HG02840 (cell line): ENCODE measurements around the gene FCF1.

ENCODE experiments used
- ATAC-seq: cut with Tn5 transposase; IDR thresholded peaks from one replicate; pipeline ENCODE4 v1.9.1; 2021; ENCODE audit warnings: mild to moderate bottlenecking, moderate library complexity, moderate number of reproducible peaks; ENCODE audit not compliant: unreplicated experiment, low FRiP score

The FCF1 gene, protein sequence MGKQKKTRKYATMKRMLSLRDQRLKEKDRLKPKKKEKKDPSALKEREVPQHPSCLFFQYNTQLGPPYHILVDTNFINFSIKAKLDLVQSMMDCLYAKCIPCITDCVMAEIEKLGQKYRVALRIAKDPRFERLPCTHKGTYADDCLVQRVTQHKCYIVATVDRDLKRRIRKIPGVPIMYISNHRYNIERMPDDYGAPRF

DNA sequence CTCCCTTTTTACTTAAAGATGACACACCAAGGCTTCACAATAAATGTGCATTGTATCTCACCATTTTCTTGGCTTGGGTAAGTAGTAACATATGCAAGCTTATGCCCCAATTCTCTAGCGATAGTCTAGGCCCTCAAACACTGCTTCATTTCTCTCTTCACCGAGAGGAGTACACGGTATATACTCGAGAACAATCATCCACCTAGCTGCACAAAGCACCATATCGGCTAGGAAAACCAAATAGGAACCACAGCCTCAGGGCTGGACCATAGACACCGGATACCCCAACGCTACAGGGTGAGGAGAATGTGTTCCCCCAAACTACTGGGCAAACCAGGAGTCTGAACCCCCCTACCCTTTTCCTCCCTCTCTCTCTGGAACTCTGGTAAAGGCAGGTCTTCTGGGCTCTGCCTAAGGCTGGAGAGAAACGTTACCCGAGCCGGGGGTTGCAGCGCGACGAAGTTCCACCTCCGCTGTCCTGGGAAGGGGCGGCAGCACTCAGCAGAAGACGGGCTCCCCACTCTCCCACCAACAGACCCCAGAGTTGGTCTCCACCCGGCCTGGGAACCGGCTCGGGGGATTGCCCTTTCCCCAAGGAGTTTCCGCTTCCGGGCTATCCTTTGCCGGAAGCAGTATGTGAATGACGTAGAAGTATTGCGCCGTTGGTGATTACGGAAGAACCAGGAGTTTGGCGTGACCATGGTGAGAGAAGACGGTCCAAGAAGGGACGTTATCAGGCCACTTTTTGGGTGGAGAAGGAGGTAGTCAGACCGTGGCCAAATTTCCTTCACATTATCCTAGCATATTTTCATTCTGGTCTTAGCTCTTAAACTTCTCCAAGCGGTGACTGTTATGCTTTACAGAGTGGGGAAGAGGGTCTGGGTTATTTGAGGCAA is at the start of gene FCF1, which contains the start of gene AREL1:
Gene FCF1 (plus strand): TSS at position 646 of the 896 bp plus-strand sequence. CDS start 54 bp downstream, at position 700.
Gene AREL1 (minus strand): TSS at position 582 of the 896 bp plus-strand sequence. CDS start 27,465 bp downstream, outside the sequence.
- ATAC-seq: peak; percentile 93

DNA sequence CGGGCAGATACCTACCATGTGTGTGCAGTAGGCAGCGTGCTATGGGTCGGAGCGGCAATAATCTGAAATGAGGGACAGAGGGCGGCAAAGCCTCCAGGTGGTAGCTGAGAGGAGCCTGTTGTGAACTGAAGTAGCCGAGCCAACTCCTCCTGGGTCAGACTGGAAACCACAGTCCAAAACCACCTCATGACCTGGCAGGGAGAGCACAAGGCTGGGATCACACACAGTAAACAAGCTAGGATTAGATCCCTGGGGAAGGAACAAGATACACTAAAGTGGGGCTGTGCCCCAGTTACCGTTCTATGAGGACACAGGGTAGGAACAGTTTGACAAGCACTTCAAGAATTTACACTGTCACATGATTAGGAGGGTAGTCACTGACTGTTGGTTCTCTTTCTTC is 49.1 kb upstream of the FCF1 start:
- no peak for ATAC-seq

DNA sequence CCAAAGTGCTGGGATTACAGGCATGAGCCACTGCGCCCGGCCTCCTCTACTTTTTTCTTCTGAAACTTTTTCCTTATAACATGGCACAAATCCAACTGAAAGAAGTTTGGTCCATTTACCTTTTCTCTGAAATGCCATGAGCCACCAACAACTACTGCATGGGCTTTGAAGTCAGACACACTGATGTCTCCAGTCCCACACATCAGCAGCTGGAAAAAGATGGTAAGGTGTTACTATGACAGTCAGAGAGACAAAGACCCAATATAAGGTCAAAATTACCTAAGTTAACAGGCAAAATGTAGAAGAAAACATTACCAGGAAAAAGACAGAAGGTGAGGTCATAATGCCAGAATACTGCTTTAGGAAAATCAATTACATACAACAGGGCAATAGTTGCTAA is 48.2 kb upstream of the FCF1 start:
- no peak for ATAC-seq

DNA sequence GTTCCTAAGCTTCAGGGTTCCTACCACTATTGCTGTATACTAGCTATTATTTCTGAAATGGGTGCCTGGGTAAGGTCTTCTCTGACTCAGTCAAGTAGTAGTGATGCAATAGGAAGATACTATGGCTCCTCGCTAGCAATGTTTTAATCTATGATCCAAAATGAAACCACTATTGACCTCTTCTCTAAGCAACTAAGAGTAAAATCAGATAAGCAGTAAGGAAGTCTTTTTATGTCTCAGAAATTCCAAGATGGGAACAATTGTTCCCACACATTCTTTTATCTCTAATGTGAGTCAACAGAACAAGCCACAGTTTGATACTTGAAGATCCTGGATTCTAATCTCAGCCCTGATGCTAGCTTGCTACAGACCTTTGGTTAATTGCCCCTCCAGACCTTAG is 45.2 kb upstream of the FCF1 start:
- no peak for ATAC-seq

DNA sequence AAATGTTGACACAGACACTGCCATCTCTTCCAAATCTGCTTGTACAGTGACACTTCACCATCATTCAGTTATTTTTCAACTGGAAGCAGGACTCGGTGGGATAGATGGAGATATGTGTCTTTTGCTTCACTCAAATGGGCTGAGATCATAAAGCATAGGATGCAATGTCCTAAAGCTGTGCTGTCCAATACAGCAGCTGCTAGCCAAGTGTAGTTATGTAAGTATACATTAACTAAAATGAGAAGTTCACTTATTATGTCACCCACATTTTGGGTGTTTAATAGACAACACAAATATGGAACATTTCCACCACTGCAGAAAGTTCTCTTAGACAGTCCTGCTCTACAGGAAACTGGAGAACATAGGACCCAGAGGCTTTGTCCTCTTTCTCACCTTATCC is 43.7 kb upstream of the FCF1 start:
- ATAC-seq: no peak

DNA sequence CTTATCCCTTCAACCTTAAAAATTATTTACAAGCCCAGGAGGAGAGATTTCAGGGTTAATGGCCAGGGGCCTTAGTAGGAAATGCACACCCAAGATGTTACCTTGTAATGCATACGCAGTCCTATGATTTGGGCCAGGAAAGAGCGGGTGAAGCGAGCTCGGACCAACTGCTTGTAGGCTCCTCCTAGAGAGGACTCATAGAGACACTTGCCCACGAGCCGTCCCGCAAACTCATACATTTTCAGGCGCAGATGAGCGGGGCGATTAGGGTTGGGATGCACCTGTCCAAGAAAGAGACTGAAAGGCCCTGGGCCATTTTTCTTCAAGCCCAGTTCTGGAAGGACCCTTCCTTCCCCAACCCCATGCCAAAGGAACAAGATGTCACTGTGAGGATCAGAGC is 43.1 kb upstream of the FCF1 start:
- ATAC-seq: no peak

DNA sequence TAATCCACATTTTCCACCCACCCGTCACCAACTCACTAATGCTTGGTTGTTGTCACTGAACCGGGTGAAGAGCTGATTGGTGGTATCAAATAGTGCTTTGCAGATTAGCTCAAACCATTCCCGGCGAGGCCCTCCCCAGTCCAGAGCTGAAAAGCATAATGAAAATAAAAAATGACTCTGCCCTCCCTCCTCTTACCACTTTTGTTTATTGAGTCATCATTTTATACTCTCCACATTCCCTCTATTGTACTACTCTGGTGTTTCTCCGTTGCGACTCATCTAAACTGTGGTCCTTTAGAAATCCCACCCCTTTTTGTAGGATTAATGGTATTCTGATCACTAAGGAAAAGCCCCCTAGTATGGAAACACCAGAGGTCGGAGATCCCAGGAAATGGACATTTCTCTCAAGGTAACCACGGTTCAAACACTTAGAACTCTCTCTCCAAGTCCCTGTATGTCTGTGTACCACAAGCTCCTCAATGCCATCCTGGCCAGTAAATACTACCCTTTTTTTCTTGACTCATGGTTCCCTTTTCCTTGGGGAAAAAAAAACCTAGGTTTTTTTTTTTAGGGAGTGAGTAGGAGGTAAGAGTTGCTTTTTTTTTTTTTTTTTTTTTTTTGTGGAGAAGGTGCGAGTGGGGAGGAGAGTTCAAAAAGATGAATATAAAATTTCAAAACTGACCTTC is 42.1 kb upstream of the FCF1 start:
- ATAC-seq: no peak

DNA sequence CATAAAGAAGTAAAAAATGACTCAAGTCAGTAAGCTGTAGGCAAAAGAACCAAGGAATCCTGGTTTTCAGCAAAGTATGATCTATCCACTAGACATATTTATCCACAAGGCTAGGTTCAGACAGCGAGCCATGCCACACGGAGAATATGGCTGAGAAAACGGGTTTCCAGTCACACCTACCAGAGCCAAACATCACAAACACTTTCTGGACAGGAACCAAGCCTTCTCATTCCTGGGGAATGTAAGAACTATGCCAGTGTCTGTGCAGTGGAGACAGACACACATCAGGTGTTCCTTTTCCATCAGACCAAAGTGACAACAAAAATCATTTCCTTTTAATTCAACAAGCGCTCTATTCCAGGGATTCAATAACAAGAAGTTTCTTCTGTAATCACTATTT is 41.2 kb upstream of the FCF1 start:
- no peak for ATAC-seq

DNA sequence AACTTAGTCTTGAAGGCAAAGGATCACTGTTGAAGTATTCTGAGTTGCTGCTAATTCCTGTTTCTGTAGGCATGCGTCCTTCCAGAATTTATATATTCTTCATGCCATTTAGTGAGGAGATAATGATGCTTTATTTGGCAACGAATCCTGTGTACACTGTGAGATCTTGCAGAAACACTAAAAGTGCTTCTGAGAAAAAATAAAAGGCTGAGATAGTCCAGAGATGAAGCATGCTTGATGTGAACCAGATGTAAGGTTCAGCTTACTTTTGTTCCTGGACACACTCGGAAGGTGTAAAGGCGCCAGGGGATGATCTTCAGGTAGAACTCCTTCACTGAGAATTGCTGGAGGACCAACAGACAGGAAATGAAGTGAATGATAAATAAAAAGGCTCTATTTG is 39.2 kb upstream of the FCF1 start:
- ATAC-seq: no peak

DNA sequence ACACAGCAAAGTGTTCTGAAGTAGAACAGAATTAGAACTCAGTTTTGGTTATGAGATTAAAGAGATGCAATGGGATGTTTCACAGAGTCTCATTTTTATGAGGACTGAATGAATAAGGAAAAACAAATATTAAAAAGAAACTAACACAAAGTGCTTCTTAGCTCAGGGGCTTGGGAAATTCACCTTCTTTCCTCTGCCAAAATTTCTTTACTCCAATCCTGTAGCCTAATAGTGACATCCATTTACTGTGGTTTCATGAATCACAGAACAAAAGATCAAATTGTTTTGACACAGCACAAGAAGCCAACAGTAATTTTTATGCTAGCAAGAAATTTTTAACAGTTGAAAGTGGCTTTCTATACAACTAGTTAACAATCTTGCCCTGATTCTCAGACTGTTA is 37.7 kb upstream of the FCF1 start:
- ATAC-seq: no peak

DNA sequence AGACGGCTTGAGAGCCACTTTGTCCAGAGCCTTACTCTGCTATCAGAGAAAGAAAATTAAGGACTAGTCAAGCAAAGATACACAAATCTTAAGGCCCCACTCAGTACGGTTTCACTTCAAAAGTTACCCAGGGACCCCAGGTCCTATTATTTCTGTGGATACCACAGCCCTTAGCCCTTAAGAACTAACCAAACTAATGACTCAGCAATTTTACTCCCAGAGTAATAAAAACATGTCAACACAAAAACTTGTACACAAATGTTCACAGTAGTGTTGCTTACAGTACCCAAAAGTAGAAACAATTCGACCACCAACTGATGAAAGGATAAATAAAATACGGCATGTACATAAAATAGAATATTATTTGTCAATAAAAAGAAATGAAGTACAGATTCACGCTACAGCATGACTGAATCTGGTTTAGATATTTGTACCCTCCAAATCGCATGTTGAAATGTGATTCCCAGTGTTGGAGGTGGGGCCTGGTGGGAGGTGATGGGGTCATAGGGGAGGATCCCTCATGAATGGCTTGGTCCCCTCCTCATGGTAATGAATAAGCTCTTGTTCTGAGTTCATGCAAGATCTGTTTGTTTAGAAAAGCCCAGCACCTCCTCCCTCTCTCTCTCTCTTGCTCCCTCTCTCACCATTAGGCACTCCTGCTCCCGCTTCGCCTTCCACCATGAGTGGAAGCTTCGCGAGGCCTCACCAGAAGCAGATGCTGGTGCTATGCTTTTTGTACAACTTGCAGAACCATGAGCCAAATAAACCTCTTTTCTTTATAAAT is 30.6 kb upstream of the FCF1 start:
- ATAC-seq: no peak

DNA sequence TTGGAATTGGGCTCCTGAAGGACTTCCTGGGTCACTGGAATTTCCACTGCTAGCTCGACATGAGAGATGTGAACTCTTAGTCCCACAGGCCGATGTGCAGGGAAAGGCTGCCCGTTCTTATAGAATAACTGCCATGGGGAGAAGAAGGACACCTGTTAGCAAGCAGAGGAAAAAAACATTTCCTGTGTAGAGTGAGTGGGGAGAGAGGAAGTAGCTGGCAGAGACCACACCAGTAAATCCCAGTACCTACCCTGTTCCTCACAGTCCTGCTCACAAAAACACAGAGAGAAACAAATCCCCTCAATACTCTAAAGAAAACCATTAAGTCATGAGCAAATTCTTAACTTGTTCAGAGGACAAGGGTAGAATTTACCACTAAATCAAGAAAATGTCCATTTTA is 29.5 kb upstream of the FCF1 start:
- ATAC-seq: no peak

DNA sequence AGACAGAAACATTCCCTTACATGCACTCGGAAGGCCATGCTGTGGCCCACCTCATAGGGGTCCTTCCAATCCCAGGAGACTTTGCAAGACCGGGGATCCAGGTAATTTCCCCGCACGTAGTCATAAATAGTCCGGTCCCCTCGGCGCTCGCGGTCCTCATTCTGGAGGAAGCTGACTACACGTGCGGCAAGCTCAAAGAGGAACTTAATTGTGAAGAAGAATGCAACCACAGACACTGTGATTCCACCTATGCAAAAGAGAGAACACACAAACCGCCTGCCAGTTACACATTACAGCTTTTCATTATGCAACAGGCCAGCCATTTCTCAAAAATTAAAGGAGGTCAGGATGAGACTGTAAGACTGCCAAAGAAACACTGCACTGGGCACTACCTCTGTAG is 28.5 kb upstream of the FCF1 start:
- peak; percentile 56 for ATAC-seq

DNA sequence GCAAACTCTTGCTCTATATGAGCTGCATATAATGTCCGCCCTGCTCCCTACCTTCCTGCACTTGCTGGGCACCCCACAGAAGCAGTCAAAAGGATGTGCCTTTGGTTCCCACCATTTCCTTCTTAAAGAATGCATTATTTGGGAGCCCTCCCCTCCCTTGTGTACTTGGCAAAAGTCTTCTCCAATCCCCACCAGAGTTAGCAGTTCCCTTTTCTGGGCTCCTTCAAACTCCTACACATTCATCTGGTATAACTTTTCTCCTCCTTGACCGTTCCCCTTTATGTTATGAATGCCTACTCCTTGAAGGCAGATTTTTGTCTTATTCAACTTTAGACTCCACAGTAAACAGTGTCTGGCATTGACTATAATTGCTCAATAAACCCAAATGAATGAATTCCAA is 27.9 kb upstream of the FCF1 start:
- no peak for ATAC-seq

DNA sequence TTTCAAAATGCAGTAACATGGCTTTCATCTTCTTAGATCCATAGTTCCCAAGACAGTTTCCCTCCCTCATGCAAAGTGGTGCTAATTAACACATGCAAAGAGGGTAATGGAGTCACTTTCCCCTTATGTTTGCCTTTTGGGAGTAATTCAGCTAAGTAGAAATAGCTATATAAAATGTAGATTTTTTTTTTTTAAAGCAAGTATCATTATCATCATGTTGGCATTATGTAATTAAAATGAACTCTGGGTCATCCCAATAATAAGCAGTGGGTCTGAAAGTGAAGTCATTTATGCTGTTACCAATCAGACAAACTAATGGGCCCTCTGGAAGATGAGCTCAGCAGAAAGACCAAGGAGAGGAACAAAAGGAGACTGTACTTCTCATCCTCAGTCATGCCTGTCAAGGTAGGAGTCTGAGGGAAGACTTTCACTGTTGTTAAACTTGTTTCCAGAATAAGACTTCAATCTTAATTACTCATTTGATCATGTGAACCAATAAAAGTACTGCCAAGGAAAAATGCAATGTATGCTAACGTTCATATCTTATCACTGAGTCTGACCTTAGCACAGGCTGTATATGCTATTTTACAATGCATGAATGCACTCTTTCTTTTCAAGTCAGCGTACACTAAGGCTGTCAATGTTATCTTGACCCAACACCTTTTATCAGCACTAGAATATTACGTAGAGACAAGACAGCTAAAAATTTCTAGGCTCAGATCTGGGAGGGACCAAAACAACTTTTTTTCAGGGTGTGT is 26.8 kb upstream of the FCF1 start:
- ATAC-seq: no peak

DNA sequence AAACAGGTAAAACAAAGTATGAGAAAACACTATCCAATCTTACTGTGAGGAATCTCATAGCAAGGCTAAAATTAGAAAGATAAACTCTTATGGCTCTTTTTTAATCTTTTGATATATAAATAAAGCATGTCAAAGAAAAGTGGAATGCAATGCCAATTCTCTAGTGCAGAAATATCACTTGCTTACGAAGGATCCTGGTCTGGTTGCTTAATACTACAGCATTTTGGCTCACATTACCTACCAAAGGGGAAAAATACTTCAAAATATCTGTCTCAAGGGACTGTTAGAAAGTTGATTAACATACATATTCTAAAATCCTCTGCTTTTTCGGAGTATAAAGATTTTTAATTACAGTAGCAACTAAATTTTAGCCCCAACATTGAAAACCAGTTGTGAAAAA is 21.5 kb upstream of the FCF1 start:
- ATAC-seq: no peak

DNA sequence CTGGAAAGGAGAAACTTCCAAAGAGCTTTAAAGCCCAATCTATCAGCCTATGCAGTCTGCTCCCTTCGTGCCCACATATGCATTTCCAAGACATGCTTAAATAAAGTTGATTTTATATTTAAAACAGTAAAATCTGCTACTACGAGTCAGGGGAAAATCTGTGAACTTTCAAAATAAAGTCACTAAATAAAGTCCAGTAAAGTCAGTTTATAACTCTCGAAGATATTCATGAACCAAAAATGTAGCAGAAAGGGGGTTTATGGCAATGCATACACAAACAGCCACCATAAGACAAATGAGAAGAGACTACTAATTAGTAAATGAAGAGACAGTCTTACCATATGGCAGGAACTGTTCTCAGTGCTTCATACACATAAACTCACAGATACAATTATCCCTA is 19.8 kb upstream of the FCF1 start:
- no peak for ATAC-seq

DNA sequence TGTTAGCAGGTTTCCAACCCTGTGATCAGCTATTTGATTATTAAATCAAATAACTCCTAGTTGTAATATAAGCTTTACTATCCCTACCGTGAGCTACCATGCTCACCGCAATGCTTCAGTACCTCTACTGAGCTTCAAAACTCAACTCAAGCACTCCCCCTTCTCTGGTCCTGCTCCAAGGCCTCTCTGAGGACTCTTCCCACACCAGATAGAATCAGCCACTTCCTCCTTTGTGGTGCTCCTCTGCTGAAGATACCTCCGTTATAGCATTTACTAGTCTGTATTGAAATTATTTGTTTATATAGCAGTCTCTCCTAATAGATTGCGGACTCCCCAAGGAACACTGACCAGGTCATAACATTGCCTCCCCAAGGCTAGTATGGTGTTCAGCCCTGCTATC is 17.5 kb upstream of the FCF1 start:
- no peak for ATAC-seq

DNA sequence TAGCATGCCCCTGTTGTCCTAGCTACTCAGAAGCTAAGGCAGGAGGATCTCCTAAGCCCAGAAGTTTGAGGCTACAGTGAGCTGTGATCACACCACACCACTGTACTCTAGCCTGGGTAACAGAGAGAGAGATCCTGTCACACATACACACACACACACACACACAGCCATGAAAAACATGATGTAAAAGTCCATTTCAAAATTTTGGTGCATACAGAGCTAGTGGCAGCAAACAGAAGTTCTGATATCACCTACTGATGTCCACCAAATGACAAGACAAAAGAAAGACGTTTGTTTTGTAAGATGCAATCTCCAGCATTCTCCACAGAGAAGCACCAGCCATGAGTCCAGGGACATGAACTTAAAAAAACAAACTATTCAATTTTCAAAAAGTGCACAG is 15.9 kb upstream of the FCF1 start:
- ATAC-seq: no peak

DNA sequence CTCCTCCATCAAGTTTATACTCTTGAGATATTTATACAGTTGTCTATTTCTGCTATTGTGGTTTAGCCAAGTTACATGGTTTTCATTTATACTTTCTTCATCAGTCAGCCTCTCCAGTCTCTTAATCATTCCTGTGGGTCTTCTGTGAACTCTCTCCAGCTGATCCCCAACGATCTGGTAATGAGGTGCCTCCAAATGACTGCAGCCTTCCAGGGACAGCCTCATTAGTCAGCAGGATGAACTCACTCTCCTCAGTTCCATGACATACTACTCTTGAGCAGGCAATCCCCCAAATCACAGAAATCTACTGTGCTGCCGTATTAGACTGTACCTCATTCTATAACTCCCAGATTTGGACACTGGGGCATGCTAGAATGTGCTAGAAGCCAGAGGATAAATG is 15.4 kb upstream of the FCF1 start:
- ATAC-seq: no peak
